ENCODE results near the gene RPP21. TPM values are rescaled to one million over a fixed set of nuclear protein-coding genes. Genes with fewer than 3 reads are reported as not detected.
A peak's percentile ranks its signal among the peaks of the same experiment; 100 is the strongest.

Gene RPP21
- total and polyA plus RNA-seq, 10 of the 15 experiments (the other 5 are each of a cell fraction or from before 2014, with no cell fraction given), result 14.3 to 94.6 (median 42.1) TPM

DNA sequence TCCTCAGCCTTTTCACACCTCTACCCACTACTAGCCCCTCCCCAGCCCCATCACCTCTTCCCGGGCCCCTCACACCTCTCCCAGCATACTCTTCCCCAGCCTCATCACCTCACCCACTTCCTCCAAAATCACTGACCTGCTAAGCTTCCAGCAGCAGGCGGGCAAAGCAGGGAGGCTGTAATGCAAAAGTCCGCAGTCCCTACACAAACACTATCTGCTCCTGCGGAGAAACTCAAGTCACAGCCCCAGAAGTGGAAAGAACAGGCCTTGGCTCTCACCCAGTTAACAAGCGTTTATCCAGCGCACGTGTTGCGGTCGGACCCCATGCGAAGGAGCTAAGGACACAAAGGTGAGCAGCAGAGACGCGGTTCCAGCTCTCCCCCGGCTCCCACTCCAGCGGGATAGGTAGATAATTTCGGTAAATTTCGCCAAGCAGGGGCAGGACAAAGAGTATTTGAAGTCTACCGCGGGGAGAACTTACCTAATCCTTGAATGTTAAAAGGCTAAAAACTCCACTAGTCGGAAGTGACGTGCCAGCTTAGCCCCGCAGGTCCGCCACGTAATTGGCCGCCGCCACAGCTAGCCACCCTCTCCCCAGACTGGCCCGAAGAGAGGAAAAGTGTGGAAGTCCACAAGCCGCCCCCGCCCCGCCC is 19.0 kb upstream of the RPP21 start (continued):
- TF ChIP-seq, protein P1, sequence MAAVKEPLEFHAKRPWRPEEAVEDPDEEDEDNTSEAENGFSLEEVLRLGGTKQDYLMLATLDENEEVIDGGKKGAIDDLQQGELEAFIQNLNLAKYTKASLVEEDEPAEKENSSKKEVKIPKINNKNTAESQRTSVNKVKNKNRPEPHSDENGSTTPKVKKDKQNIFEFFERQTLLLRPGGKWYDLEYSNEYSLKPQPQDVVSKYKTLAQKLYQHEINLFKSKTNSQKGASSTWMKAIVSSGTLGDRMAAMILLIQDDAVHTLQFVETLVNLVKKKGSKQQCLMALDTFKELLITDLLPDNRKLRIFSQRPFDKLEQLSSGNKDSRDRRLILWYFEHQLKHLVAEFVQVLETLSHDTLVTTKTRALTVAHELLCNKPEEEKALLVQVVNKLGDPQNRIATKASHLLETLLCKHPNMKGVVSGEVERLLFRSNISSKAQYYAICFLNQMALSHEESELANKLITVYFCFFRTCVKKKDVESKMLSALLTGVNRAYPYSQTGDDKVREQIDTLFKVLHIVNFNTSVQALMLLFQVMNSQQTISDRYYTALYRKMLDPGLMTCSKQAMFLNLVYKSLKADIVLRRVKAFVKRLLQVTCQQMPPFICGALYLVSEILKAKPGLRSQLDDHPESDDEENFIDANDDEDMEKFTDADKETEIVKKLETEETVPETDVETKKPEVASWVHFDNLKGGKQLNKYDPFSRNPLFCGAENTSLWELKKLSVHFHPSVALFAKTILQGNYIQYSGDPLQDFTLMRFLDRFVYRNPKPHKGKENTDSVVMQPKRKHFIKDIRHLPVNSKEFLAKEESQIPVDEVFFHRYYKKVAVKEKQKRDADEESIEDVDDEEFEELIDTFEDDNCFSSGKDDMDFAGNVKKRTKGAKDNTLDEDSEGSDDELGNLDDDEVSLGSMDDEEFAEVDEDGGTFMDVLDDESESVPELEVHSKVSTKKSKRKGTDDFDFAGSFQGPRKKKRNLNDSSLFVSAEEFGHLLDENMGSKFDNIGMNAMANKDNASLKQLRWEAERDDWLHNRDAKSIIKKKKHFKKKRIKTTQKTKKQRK (IDR thresholded peaks at IDR 0.05; ENCODE audit: low read depth, low read length), result no peak
- TF ChIP-seq RUNX3 (IDR thresholded peaks at IDR 0.05; ENCODE audit: low read length) (peak; percentile 75), HDGF (IDR thresholded peaks at IDR 0.05) (peak; percentile 77; the same call in 1 of the 2 replicates)

DNA sequence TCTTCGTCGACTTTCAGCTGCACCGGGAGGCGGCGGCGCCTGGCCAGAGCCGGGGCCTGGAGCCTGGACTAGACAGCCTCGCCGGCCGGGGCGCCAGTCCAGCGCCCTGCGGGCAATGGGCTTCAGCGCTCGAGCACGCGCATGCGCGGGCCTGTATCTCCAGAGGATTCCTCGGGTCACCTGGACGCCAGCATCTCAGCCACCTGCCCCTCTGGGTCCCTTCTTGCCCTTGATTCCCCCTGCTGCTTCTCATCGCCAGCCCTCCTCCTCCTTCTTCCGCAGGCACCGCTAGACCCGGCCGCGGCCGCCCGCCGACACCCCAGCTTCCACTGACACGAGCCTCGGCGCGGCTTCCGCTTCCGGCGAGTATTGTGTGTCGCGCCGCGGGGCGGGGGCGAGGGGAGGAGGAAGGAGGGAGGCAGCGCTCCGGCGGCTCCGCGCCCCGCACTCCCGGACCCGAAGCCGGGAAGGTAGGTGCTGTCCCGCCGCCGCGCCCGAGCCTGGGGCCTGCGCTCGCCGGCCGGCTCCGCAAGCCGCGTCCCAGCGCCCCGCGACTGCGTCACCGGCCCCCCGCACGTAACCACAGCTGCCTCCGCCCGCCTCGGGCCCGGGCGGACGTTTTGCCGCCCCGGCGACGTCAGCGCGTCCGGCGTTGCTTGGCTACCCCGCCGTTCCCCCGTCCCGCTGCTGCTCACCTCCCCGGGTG is 18.3 kb upstream of the RPP21 start, which contains the start of gene TRIM39:
Gene TRIM39, plus strand, starts transcription at position 402 of the 706 bp plus-strand sequence. CDS start 2,391 bp downstream, outside the sequence.
- no TSS peak for BruUV-seq (replicated peaks)
- Histone ChIP-seq H3K9me3 (replicated peaks; ENCODE audit: control insufficient read depth, insufficient read depth, low read length) (no peaks in the 10 kb centered on the region), H3K36me3 (ENCODE audit: control insufficient read depth in 2 of 2, insufficient read depth in 2 of 2, low read length in 1 of 2) (peaks cover 1 to 11% of the 10 kb centered on the region in 2 experiments; a peak in 3 of 4 replicates), H3K27me3 (replicated peaks in 1 of 2; ENCODE audit: control insufficient read depth in 2 of 2, insufficient read depth in 2 of 2, low read length in 1 of 2) (no peaks in the 10 kb centered on the region), H3K79me2 (ENCODE audit: control insufficient read depth, insufficient read depth, low read length) (peaks cover 55% of the 10 kb centered on the region), H3K4me1 (ENCODE audit: control insufficient read depth, insufficient read depth, low read length) (peaks cover 10% of the 10 kb centered on the region), H3K9ac (ENCODE audit: control insufficient read depth, insufficient read depth, low read length) (peak within 1 kb of the TSS; percentile 92), H3K4me3 (peak within 1 kb of the TSS; percentile 95), H3K27ac (ENCODE audit: control insufficient read depth, insufficient read depth) (peak within 1 kb of the TSS; percentile 88), H2AFZ (ENCODE audit: control insufficient read depth, low read depth, low read length) (peak within 1 kb of the TSS; percentile 96), H3K4me2 (ENCODE audit: control insufficient read depth, insufficient read depth) (peak within 1 kb of the TSS; percentile 98), H4K20me1 (ENCODE audit: control insufficient read depth, insufficient read depth) (no peaks in the 10 kb centered on the region; the same call in 1 of the 2 replicates)
- ChIA-PET RAD21 (ENCODE audit: unreplicated experiment) (interaction anchor here (0.8 to 2.2 kb wide), 6 partner anchors 21 to 113 kb away, joined by 3 to 9 read pairs (median 4); partner anchors contain the start of gene TRIM26), CTCF (interaction anchor here (0.7 to 1.5 kb wide), 5 partner anchors 57 to 127 kb away, joined by 3 to 5 read pairs (median 3); partner anchors contain the start of gene TRIM26), SMC1A (ENCODE audit: uncharacterized antibody, unreplicated experiment) (interaction anchor here (0.9 to 1.4 kb wide), 5 partner anchors 17 to 114 kb away, joined by 3 to 5 read pairs (median 4); partner anchors contain the start of gene TRIM26), POLR2A (interaction anchor here (0.8 to 4.0 kb wide), 13 partner anchors 10 to 215 kb away, joined by 3 to 18 read pairs (median 4); partner anchors contain the start of gene TRIM26)
- in situ Hi-C loops (cut with MboI), result no loop called here
- ATAC-seq, result peak; percentile 80
- no peak for FAIRE-seq
- peak; percentile 26 for DNase-seq (ENCODE audit: low read depth, low spot score)
- intact Hi-C loops (cut with micrococcal nuclease; ENCODE audit: unreplicated experiment), result loop anchor here (2.0 to 10.0 kb wide), 2 partner anchors 114 to 228 kb away; partner anchors contain the start of genes GNL1, PRR3 and TRIM26
- 2% methylated on average over 53 of the region's 90 CpGs for WGBS (ENCODE audit: insufficient coverage, insufficient replicate concordance, low lambda C conversion rate, missing lambda C conversion rate)
- TF ChIP-seq TCF12 (IDR thresholded peaks at IDR 0.05; ENCODE audit: low read depth, low read length) (no peak), BMI1 (IDR thresholded peaks at IDR 0.05; ENCODE audit: borderline replicate concordance) (peak; percentile 66), BCL11A (IDR thresholded peaks at IDR 0.05; ENCODE audit: low read depth, low read length) (no peak), POLR2A (IDR thresholded peaks at IDR 0.05; ENCODE audit: low read depth, low read length) (peak; percentile 90), GABPA (IDR thresholded peaks at IDR 0.05; ENCODE audit: low read depth) (peak; percentile 83), NFYA (IDR thresholded peaks at IDR 0.05; ENCODE audit: borderline replicate concordance, low read depth, low read length) (no peak), SPI1 (IDR thresholded peaks at IDR 0.05; ENCODE audit: borderline replicate concordance, insufficient read depth, low read depth, low read length) (0 out of 2 replicates have a peak, but pooled peaks have one; percentile 22), ZNF384 (IDR thresholded peaks at IDR 0.05; ENCODE audit: borderline replicate concordance, low read depth, low read length) (no peak), RB1 (IDR thresholded peaks at IDR 0.05; ENCODE audit: borderline replicate concordance) (peak; percentile 93; the same call in 1 of the 2 replicates)
- TF ChIP-seq, protein P2, sequence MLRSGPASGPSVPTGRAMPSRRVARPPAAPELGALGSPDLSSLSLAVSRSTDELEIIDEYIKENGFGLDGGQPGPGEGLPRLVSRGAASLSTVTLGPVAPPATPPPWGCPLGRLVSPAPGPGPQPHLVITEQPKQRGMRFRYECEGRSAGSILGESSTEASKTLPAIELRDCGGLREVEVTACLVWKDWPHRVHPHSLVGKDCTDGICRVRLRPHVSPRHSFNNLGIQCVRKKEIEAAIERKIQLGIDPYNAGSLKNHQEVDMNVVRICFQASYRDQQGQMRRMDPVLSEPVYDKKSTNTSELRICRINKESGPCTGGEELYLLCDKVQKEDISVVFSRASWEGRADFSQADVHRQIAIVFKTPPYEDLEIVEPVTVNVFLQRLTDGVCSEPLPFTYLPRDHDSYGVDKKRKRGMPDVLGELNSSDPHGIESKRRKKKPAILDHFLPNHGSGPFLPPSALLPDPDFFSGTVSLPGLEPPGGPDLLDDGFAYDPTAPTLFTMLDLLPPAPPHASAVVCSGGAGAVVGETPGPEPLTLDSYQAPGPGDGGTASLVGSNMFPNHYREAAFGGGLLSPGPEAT (IDR thresholded peaks at IDR 0.05; ENCODE audit: low read depth), result no peak
- TF ChIP-seq, protein P3, sequence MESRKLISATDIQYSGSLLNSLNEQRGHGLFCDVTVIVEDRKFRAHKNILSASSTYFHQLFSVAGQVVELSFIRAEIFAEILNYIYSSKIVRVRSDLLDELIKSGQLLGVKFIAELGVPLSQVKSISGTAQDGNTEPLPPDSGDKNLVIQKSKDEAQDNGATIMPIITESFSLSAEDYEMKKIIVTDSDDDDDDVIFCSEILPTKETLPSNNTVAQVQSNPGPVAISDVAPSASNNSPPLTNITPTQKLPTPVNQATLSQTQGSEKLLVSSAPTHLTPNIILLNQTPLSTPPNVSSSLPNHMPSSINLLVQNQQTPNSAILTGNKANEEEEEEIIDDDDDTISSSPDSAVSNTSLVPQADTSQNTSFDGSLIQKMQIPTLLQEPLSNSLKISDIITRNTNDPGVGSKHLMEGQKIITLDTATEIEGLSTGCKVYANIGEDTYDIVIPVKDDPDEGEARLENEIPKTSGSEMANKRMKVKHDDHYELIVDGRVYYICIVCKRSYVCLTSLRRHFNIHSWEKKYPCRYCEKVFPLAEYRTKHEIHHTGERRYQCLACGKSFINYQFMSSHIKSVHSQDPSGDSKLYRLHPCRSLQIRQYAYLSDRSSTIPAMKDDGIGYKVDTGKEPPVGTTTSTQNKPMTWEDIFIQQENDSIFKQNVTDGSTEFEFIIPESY (IDR thresholded peaks at IDR 0.05), result no peak
